IPS DF 4.7 (cell line): ENCODE results near the gene TRPV2.
"Not testable (repeated sequence)": the region's sequence is repeated elsewhere in the genome, so short reads cannot be mapped to it uniquely, and the experiment has no call there.

Source experiments
- DNase-seq: peaks from one replicate; pipeline ENCODE4 v3.0.0-alpha.2; 2013; ENCODE audit warnings: low spot score; ENCODE audit errors: extremely low read depth

Gene TRPV2

GRCh38 chr17:16415031-16415924 lies at the start of gene TRPV2:
Gene TRPV2, plus strand, starts transcription at chr17:16415571. Its CDS starts 2,098 bp downstream, at chr17:16417669.
- DNase-seq = no peak

GRCh38 chr17:16371742-16372141 lies 43.6 kb upstream of the TRPV2 start:
- DNase-seq = no peak

GRCh38 chr17:16374146-16374938 lies 41.0 kb upstream of the TRPV2 start:
- DNase-seq = no peak

DNA sequence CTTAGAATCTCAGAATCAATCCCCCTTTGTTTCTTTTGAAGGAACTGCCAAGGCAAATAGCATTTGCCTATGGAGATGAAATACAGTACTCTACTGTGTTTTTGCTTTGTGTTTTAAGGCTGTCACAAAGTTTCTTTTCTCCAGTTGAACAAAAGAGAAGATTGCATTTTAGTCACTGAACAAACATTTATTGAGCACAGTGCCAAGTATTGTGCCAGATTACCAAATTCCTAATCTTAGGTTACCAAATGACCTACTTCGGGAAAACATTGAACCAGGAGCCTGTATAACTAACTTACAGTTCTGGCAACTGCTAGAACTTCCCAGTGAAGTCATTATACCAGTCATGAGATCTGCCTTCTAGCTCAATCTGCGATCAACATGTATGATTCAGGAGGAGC lies 37.4 kb upstream of the TRPV2 start:
- no peak for DNase-seq

GRCh38 chr17:16378636-16379282 lies 36.6 kb upstream of the TRPV2 start:
- DNase-seq = no peak

DNA sequence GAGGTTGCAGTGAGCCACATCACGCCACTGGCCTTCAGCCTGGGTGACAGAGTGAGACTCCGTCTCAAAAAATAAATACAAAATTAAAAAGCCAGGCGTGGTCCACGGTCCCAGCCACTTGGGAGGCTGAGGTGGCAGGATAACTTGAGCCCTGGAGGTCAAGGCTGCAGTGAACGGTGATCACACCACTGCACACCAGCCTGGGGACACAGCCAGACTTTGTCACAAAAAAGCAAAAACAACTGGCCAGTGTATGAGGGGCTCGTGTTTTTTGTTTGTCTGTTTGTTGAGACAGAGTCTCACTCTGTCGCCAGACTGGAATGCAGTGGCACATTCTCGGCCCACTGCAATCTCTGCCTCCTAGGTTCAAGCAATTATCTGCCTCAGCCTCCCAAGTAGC lies 35.7 kb upstream of the TRPV2 start:
- no peak for DNase-seq

- DNase-seq = peak; percentile 97
Observed at GRCh38 chr17:16380640-16381495, 34.5 kb upstream of the TRPV2 start, which contains the start of gene UBB. Gene UBB, plus strand, starts transcription at chr17:16381091. Its CDS starts 817 bp downstream, at chr17:16381908.

DNA sequence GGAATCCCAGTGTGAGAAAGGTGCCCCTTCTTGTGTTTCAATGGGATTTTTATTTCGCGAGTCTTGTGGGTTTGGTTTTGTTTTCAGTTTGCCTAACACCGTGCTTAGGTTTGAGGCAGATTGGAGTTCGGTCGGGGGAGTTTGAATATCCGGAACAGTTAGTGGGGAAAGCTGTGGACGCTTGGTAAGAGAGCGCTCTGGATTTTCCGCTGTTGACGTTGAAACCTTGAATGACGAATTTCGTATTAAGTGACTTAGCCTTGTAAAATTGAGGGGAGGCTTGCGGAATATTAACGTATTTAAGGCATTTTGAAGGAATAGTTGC lies 33.9 kb upstream of the TRPV2 start:
- no peak for DNase-seq

GRCh38 chr17:16383216-16383615 lies 32.2 kb upstream of the TRPV2 start:
- DNase-seq = no peak

DNA sequence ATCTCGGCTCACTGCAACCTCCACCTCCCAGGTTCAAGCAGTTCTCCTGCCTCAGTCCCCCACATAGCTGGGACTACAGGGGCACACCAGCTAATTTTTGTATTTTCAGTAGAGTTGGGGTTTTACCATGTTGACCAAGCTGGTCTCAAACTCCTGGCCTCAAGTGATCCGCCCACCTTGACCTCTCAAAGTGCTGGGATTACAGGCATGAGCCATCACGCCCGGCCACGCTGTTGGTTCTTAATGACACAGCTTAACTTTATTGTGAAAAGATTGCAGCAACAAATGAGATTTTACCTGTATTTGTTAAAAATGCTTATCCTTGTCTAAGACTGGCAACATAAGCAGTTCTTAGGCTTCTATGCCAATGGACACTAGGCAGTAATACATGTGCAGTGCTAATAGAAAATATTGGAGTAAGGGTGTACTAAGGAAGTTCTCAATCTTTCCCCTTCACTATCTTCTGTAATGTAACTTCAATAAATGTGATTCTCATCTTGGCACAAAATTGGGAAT lies 31.5 kb upstream of the TRPV2 start:
- DNase-seq = no peak

GRCh38 chr17:16384557-16384956 lies 30.8 kb upstream of the TRPV2 start:
- DNase-seq = no peak

GRCh38 chr17:16386126-16386507 lies 29.3 kb upstream of the TRPV2 start:
- not testable (repeated sequence) for DNase-seq

GRCh38 chr17:16391451-16391850 lies 23.9 kb upstream of the TRPV2 start:
- DNase-seq = no peak

GRCh38 chr17:16392491-16392890 lies 22.9 kb upstream of the TRPV2 start:
- DNase-seq = not testable (repeated sequence)

DNA sequence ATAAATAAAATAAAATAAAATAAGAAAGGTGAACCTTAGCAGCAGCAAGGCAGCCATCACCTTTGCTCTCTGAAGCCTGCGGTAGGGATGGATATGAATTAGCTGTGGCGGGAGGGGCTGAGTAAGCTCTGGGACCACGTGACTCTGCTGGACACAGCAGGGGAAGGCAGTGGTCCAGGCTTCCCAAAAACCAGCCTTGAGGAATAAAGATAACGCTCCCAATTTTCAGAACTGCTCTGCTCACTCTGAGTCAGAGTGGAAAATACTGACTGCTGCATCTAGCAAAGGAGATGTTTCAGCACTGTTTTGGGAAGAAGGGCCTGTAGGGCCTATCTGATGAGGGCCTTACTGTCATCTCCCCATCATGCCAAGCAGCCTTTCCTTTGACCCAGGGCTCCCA lies 19.5 kb upstream of the TRPV2 start:
- DNase-seq = not testable (repeated sequence)

DNA sequence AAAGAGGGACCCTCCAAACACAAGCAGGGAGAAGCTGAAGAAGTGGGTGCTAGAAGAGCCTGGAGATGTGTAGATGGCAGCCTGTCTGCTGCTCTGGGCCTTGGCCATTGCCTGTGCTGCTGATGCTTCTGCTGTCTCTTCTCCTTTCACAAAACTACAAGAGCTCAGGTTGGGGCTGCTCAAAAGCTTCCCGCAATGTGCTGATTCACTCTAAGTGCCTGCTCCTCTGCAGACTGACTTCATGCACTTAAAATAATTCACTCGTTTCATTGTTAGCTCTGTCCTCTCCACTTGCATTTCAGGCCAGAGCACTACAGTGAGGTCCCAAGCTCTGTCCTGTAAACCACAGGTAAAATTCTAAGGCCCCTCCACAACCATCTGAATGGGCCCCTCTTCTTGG lies 18.7 kb upstream of the TRPV2 start:
- DNase-seq = not testable (repeated sequence)

DNA sequence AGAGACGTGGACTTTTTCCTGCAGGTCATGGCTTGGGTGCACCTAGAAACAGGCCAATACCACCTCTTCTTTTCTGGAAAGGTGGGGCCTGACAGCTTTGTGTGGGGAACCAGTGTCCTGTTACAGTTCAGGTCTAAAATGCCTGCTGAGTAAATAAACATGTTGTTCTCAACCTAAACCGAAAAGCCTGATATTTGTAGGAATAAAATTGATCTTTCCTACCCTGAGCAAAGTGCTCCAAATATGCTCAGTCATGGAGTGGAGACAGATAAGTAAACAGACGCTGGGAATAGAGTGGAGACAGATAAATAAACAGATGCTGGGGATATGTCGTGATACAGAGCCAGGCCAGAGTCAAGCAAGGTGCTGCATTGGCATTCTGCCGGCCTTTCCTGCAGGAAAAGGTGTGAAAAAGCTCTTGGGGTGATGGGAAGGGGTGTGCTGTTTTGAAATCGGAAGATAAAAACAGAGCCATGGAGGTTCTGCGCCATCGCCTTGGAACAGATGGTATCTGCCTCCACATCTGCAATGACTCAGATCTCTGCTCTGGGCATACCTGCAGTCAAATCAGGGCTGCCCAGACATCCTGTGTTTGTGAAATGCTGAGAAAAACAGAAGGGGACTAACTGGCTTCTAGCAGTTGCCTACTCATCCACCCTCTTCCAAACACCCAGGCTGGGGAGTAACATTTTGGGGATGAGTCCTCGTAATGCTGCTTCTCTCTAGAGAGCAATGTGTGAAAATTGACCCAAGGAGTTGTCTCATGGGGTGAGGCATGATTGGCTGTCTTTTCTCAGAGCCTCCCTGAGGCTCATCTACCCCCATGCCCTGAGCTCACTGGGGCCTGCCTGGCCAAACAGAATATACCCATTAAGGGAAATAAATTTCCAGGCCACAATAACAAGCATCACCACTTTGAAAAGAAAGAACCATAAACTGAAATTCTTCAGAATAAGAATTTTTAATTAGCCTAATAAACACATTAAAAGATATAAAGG lies 16.8 kb upstream of the TRPV2 start:
- no peak for DNase-seq

DNA sequence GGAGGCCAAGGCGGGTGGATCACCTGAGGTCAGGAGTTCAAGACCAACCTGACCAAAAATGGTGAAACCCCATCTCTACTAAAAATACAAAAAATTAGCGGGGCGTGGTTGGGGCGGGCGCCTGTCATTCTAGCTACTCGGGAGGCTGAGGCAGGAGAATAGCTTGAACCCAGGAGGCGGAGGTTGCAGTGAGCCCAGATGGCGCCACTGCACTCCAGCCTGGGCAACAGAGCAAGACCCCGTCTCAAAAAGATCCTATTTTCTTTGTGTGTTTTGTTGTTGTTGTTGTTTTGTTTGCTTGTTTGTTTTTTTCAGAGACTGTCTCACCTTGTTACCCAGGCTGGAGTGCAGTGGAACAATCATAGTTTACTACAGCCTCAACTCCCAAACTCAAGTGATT lies 11.5 kb upstream of the TRPV2 start:
- not testable (repeated sequence) for DNase-seq
